Measurements from ENCODE around the gene B3GNT7.
"Not testable (repeated sequence)": the region's sequence is repeated elsewhere in the genome, so short reads cannot be mapped to it uniquely, and the experiment has no call there.

The B3GNT7 gene

GRCh38 chr2:231395188-231396057 is at the start of gene B3GNT7:
Gene B3GNT7 (plus strand): TSS chr2:231395710. CDS start chr2:231395804, 94 bp downstream.
- DNase-seq (ENCODE audit: extremely low read depth, low read depth) = no peak
- TF ChIP-seq CTCF (IDR thresholded peaks at IDR 0.05; ENCODE audit: low read depth, low read length) = no peak

GRCh38 chr2:231347081-231347480 is 48.4 kb upstream of the B3GNT7 start:
- no peak for TF ChIP-seq CTCF (IDR thresholded peaks at IDR 0.05; ENCODE audit: low read depth, low read length)
- DNase-seq (ENCODE audit: extremely low read depth, low read depth) = no peak

GRCh38 chr2:231347638-231348037 is 47.9 kb upstream of the B3GNT7 start:
- no peak for DNase-seq (ENCODE audit: extremely low read depth, low read depth)
- TF ChIP-seq CTCF (IDR thresholded peaks at IDR 0.05; ENCODE audit: low read depth, low read length) = no peak

GRCh38 chr2:231348173-231348572 is 47.3 kb upstream of the B3GNT7 start:
- DNase-seq (ENCODE audit: extremely low read depth, low read depth) = no peak
- TF ChIP-seq CTCF (IDR thresholded peaks at IDR 0.05; ENCODE audit: low read depth, low read length) = no peak

- no peak for TF ChIP-seq CTCF (IDR thresholded peaks at IDR 0.05; ENCODE audit: low read depth, low read length)
- no peak for DNase-seq (ENCODE audit: extremely low read depth, low read depth)
Observed at GRCh38 chr2:231348704-231349373, 46.7 kb upstream of the B3GNT7 start.

- DNase-seq (ENCODE audit: extremely low read depth, low read depth) = not testable (repeated sequence)
Observed at GRCh38 chr2:231349374-231349735, 46.2 kb upstream of the B3GNT7 start.

- no peak for TF ChIP-seq CTCF (IDR thresholded peaks at IDR 0.05; ENCODE audit: low read depth, low read length)
- no peak for DNase-seq (ENCODE audit: extremely low read depth, low read depth)
Observed at GRCh38 chr2:231351648-231352047, 43.9 kb upstream of the B3GNT7 start.

Data from AG09319 (cell line).